Measurements from ENCODE around the gene CDH6. TPM values are rescaled to one million over a fixed set of nuclear protein-coding genes. Genes with fewer than 3 reads are reported as not detected.

The CDH6 gene
- total and polyA plus RNA-seq, 2 donors (not counting 3 experiments of a cell fraction or from before 2014, with no cell fraction given) = 0.06 TPM; not detected in 1

DNA sequence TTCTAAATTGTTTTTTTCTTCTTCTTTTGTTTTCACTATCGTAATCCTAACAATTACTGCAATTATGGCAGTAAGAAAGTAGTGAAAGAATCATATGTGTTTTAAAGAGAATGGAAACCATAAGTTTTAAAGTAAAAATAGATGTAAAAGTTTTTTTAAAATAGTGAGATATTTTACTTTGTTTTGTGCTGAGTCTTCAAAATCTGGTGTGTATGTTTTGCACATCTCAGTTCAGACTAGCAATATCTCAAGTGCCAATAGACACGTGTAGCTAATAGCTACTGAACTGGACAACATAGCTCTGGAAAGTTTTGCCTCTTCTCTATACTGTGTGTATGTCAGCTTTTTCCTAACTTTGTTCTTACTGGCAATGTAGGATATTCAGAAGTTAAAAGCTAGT, 45.0 kb downstream of the CDH6 start:
- ChIA-PET CTCF (no interaction called here), POLR2A (no interaction called here)
- H2AFZ ChIP-seq (ENCODE audit: low read depth, low read length) = no peak overlapping the region
- H3K4me2 ChIP-seq (ENCODE audit: insufficient read depth, low read length) = no peak overlapping the region
- no TSS peak for BruUV-seq (replicated peaks)
- H3K9me3 ChIP-seq (replicated peaks; ENCODE audit: control insufficient read depth, insufficient read depth, low read length) = no peaks in the 10 kb centered on the region
- no peaks in the 10 kb centered on the region for H3K79me2 ChIP-seq (ENCODE audit: control insufficient read depth, insufficient read depth, low read length)
- H3K4me1 ChIP-seq (ENCODE audit: control insufficient read depth, extremely low read depth, insufficient read depth, low read length) = no peaks in the 10 kb centered on the region
- no peak overlapping the region for H3K4me3 ChIP-seq (replicated peaks in 1 of 3; ENCODE audit: insufficient read depth in 1 of 3, low read depth in 1 of 3, low read length in 3 of 3)
- no peaks in the 10 kb centered on the region for H3K27me3 ChIP-seq (ENCODE audit: control insufficient read depth in 2 of 2, insufficient read depth in 2 of 2, low read length in 2 of 2)
- no peaks in the 10 kb centered on the region for H3K36me3 ChIP-seq (ENCODE audit: control insufficient read depth in 2 of 2, extremely low read depth in 1 of 2, insufficient read depth in 2 of 2, low read length in 2 of 2)
- H3K9me1 ChIP-seq (replicated peaks; ENCODE audit: control insufficient read depth, extremely low read depth, insufficient read depth, low read length) = no peaks in the 10 kb centered on the region
- dilution Hi-C loops (cut with MboI; ENCODE audit: extremely low pct_ligation_motif_present, low sequenced_read_pairs) (no loop called here), intact Hi-C loops (cut with micrococcal nuclease) (no loop called here)
- H3K9ac ChIP-seq (replicated peaks; ENCODE audit: extremely low read depth, insufficient read depth, low read length) = no peak overlapping the region
- TF ChIP-seq POLR2A (IDR thresholded peaks at IDR 0.05; ENCODE audit: low read depth, low read length) (no peak), GATA2 (IDR thresholded peaks at IDR 0.05; ENCODE audit: insufficient read depth, insufficient read length, low read depth, low read length) (no peak), JUN (IDR thresholded peaks at IDR 0.05; ENCODE audit: borderline replicate concordance, insufficient read depth, insufficient read length, low read depth) (no peak), FOS (IDR thresholded peaks at IDR 0.05; ENCODE audit: borderline replicate concordance, insufficient read depth, low read length) (no peak), EZH2 (IDR thresholded peaks at IDR 0.05; ENCODE audit: borderline replicate concordance, low read depth, low read length, severe bottlenecking) (no peak), POLR2AphosphoS5 (IDR thresholded peaks at IDR 0.05; ENCODE audit: insufficient read depth, low read depth, low read length) (no peak), MYC (IDR thresholded peaks at IDR 0.05; ENCODE audit: low read depth, low read length) (no peak)
- TF ChIP-seq, protein P1, sequence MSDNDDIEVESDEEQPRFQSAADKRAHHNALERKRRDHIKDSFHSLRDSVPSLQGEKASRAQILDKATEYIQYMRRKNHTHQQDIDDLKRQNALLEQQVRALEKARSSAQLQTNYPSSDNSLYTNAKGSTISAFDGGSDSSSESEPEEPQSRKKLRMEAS (IDR thresholded peaks at IDR 0.05; ENCODE audit: insufficient read depth, insufficient read length) = no peak
- TF ChIP-seq, protein P2, sequence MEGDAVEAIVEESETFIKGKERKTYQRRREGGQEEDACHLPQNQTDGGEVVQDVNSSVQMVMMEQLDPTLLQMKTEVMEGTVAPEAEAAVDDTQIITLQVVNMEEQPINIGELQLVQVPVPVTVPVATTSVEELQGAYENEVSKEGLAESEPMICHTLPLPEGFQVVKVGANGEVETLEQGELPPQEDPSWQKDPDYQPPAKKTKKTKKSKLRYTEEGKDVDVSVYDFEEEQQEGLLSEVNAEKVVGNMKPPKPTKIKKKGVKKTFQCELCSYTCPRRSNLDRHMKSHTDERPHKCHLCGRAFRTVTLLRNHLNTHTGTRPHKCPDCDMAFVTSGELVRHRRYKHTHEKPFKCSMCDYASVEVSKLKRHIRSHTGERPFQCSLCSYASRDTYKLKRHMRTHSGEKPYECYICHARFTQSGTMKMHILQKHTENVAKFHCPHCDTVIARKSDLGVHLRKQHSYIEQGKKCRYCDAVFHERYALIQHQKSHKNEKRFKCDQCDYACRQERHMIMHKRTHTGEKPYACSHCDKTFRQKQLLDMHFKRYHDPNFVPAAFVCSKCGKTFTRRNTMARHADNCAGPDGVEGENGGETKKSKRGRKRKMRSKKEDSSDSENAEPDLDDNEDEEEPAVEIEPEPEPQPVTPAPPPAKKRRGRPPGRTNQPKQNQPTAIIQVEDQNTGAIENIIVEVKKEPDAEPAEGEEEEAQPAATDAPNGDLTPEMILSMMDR (IDR thresholded peaks at IDR 0.05; ENCODE audit: extremely low read depth in 1 of 2, insufficient read depth in 1 of 2, low read depth in 1 of 2, low read length in 2 of 2) = no peak
- no peak for DNase-seq (ENCODE audit: low read depth, low spot score)
- H3K27ac ChIP-seq (ENCODE audit: insufficient read depth, low read depth, low read length) = no peak overlapping the region
- FAIRE-seq = no peak
- no peaks in the 10 kb centered on the region for H4K20me1 ChIP-seq (replicated peaks; ENCODE audit: control insufficient read depth, extremely low read depth, insufficient read depth, low read length)
